ENCODE data around the gene SH3RF3. TPM values are rescaled to one million over a fixed set of nuclear protein-coding genes. Genes with fewer than 3 reads are reported as not detected.

The SH3RF3 gene
- total RNA-seq, 2 donors from 2014 or later = 0.05 TPM; not detected in 1

GRCh38 chr2:109373791-109374547 is 245.0 kb downstream of the SH3RF3 start:
- no peaks in the 10 kb centered on the region for H3K36me3 Mint-ChIP-seq
- no peak overlapping the region for H3K27ac Mint-ChIP-seq
- no peak for DNase-seq (ENCODE audit: low spot score)

DNA sequence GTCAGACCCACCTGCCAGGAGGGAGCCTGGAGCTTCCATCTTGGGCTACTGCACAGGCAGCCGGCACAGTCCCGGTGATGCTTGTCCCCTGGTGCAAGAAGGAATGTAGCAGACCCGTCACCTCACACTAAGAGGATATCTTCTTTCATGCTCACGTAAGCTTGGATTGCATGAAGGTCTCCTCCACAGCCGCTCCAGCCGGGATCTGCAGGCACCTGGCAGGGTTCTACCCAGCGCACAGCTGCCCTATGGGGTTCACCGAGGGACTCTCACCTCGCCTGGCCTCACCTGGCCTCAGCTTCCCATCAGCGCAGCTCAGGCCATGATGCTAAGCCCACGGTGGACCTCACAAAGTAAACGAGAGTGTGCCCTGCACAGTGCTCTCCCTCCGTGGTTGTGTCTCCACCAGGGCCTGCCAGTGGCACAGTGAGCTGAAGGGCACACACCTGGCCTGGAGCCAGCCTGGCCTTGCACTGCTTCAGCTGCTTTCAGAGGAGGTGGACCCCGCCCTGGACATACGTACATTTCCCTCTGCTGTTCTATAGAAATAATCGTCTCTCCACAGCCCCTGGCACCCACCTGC is 245.6 kb downstream of the SH3RF3 start:
- Mint-ChIP-seq H3K36me3 (no peaks in the 10 kb centered on the region), H3K4me3 (no peak overlapping the region), H3K9me3 (no peaks in the 10 kb centered on the region), H3K4me1 (ENCODE audit: low read depth in 2 of 2) (no peaks in the 10 kb centered on the region), H3K27ac (no peak overlapping the region), H3K27me3 (peaks cover 0 to 7% of the 10 kb centered on the region in 2 donors)
- DNase-seq (ENCODE audit: low spot score) (no peak), ATAC-seq (no peak)

More at GRCh38 chr2:109373791-109374547, 245.0 kb downstream of the SH3RF3 start:
- no peak overlapping the region for H3K4me3 Mint-ChIP-seq
- ATAC-seq = peak; percentile 13 to 30
- H3K9me3 Mint-ChIP-seq = no peaks in the 10 kb centered on the region
- no peaks in the 10 kb centered on the region for H3K4me1 Mint-ChIP-seq (ENCODE audit: low read depth in 2 of 2)
- H3K27me3 Mint-ChIP-seq = peaks cover 0 to 7% of the 10 kb centered on the region in 2 donors

- Mint-ChIP-seq H3K9me3 (no peaks in the 10 kb centered on the region), H3K36me3 (no peaks in the 10 kb centered on the region), H3K27me3 (peaks cover 0 to 7% of the 10 kb centered on the region in 2 donors), H3K27ac (no peak overlapping the region), H3K4me3 (no peak overlapping the region), H3K4me1 (ENCODE audit: low read depth in 2 of 2) (no peaks in the 10 kb centered on the region)
- ATAC-seq (no peak), DNase-seq (ENCODE audit: low spot score) (no peak)
These were observed 246.1 kb downstream of the SH3RF3 start for GRCh38 chr2:109375131-109375561.

- H3K36me3 Mint-ChIP-seq = no peaks in the 10 kb centered on the region
- DNase-seq (ENCODE audit: low spot score) = no peak
- no peaks in the 10 kb centered on the region for H3K4me1 Mint-ChIP-seq (ENCODE audit: low read depth in 2 of 2)
- no peak overlapping the region for H3K27ac Mint-ChIP-seq
- no peak for ATAC-seq
- H3K27me3 Mint-ChIP-seq = peaks cover 0 to 7% of the 10 kb centered on the region in 2 donors
- H3K4me3 Mint-ChIP-seq = no peak overlapping the region
- no peaks in the 10 kb centered on the region for H3K9me3 Mint-ChIP-seq
These were observed 246.7 kb downstream of the SH3RF3 start for GRCh38 chr2:109375656-109376055.

DNA sequence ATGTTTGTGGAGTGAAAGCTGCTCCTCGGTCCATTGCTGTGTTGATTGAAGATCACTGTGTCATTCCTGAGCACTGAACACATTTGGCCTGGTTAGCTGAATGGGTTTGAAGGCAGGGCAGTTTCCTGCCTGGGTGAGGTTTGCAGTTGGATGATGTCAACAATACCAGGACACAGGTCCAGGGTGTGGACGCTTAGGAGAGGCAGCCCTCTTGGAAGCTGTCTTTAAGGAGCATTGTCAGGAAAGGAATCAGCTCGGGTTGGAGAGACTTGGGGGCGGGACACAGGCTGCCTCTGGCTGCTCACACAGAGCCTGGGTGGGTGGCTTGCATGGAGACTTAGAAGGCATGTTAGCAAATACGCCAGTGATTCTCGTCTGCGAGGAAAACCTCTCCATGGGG is 247.1 kb downstream of the SH3RF3 start:
- Mint-ChIP-seq H3K27ac (no peak overlapping the region), H3K36me3 (no peaks in the 10 kb centered on the region), H3K4me3 (no peak overlapping the region), H3K27me3 (peaks cover 0 to 7% of the 10 kb centered on the region in 2 donors), H3K4me1 (ENCODE audit: low read depth in 2 of 2) (no peaks in the 10 kb centered on the region), H3K9me3 (no peaks in the 10 kb centered on the region)
- ATAC-seq (no peak), DNase-seq (ENCODE audit: low spot score) (no peak)

GRCh38 chr2:109376796-109377495 is 247.9 kb downstream of the SH3RF3 start:
- Mint-ChIP-seq H3K36me3 (no peaks in the 10 kb centered on the region), H3K4me3 (no peak overlapping the region)

GRCh38 chr2:109377976-109378375 is 249.0 kb downstream of the SH3RF3 start:
- H3K9me3 Mint-ChIP-seq = no peaks in the 10 kb centered on the region
- H3K4me3 Mint-ChIP-seq = no peak overlapping the region
- DNase-seq (ENCODE audit: low spot score) (no peak), ATAC-seq (no peak)
- no peaks in the 10 kb centered on the region for H3K4me1 Mint-ChIP-seq (ENCODE audit: low read depth in 2 of 2)
- H3K27ac Mint-ChIP-seq = no peak overlapping the region
- no peaks in the 10 kb centered on the region for H3K36me3 Mint-ChIP-seq
- peaks cover 0 to 7% of the 10 kb centered on the region in 2 donors for H3K27me3 Mint-ChIP-seq

More at GRCh38 chr2:109376796-109377495, 247.9 kb downstream of the SH3RF3 start:
- ATAC-seq (no peak), DNase-seq (ENCODE audit: low spot score) (no peak)
- Mint-ChIP-seq H3K27me3 (peaks cover 0 to 7% of the 10 kb centered on the region in 2 donors), H3K27ac (no peak overlapping the region), H3K9me3 (no peaks in the 10 kb centered on the region), H3K4me1 (ENCODE audit: low read depth in 2 of 2) (no peaks in the 10 kb centered on the region)

DNA sequence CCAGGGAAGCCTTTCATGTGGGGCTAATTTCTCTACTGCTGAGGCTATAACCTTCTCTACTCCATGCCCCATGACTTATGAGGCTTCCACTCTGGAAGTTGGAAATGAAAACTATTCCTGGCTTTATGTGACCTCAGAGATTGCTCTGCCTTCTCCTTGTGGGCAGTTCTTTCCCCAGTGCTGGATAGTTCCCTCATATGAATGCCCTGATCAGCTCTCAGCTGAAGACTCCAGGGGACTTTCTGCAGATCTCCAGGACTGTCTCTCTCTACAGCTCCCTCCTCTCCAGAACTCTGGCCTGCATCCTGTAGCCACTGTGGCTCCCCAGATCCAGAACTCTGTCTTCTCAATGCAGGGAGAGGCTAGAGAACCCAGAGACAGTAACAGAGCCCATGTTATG is 249.7 kb downstream of the SH3RF3 start:
- Mint-ChIP-seq H3K4me1 (ENCODE audit: low read depth in 2 of 2) (no peaks in the 10 kb centered on the region), H3K27ac (no peak overlapping the region), H3K36me3 (no peaks in the 10 kb centered on the region), H3K4me3 (no peak overlapping the region), H3K27me3 (peaks cover 0 to 7% of the 10 kb centered on the region in 2 donors), H3K9me3 (no peaks in the 10 kb centered on the region)
- no peak for ATAC-seq
- DNase-seq (ENCODE audit: low spot score) = no peak

- no peak for DNase-seq (ENCODE audit: low spot score)
- H3K4me1 Mint-ChIP-seq (ENCODE audit: low read depth in 2 of 2) = no peaks in the 10 kb centered on the region
- H3K27ac Mint-ChIP-seq = no peak overlapping the region
- H3K27me3 Mint-ChIP-seq = peaks cover 0 to 7% of the 10 kb centered on the region in 2 donors
- H3K36me3 Mint-ChIP-seq = no peaks in the 10 kb centered on the region
- ATAC-seq = no peak
- no peaks in the 10 kb centered on the region for H3K9me3 Mint-ChIP-seq
- H3K4me3 Mint-ChIP-seq = no peak overlapping the region
These were observed 250.5 kb downstream of the SH3RF3 start for GRCh38 chr2:109379507-109379906.

DNA sequence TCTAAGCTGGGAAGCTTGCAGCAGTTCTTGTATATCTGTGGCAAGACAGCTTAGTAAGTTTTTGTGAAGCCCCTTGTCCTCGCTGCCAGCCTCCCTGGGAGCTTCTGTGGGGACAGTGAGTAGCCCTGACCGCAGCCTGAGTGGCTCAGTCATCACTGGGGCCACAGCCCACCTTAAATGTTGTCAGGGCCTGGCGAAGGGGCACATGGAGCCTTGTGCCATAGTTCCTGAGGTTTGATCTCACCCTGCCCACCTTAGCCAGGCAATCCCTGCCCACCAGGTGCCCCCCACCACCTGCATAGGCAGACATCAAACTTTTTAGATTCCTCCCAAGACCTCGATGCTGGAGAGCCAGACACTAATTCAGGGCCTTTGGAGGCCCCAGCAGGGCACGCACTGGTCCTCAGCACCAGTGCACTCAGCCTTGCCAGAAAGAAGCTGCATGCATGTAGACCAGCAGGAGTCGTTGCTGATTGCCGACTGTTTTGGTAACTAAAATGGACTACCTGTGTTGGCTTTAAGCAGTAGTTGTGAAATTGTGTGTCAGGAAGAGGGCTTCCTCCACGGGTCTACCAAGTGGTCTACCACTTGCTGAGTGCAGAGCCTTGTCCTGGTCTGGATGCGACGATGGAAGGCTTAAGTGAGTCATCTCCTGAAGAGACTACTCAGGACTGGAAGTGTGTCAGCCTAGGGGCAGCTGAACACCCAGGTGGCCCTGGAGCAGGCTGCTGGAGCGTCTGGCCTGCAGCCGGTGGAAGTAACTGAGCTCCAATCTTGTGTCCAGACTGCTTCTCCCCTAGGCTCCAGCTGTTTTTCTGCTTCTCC is 251.7 kb downstream of the SH3RF3 start:
- H3K4me1 Mint-ChIP-seq (ENCODE audit: low read depth in 2 of 2) = no peaks in the 10 kb centered on the region
- H3K36me3 Mint-ChIP-seq = no peaks in the 10 kb centered on the region
- peaks cover 0 to 7% of the 10 kb centered on the region in 2 donors for H3K27me3 Mint-ChIP-seq
- DNase-seq (ENCODE audit: low spot score) = no peak
- no peak for ATAC-seq
- H3K27ac Mint-ChIP-seq = no peak overlapping the region
- H3K9me3 Mint-ChIP-seq = no peaks in the 10 kb centered on the region
- no peak overlapping the region for H3K4me3 Mint-ChIP-seq

DNA sequence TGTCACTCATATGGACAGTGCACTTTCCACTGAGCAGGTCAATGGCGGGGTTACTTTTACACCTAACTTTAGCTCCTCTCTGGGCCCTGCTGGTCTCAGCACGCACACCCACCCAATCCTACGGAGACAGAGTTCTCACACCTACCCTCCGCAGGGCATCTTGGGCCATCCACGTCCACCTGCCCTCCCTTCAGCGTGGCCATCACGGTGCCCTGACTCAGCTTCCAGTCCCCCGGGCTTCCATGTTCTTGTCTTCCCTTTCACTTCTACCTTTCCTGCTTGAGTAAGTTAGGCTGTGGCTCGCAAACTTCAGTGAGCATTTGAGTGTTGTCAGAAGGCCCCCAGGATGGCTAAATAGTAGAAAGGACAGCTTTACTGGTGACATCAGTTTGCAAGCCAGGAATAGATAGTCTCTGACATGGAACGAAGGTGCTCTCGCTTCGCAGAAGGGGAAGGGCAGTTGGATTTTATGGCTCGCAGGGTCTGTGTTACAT is 252.4 kb downstream of the SH3RF3 start:
- no peak overlapping the region for H3K4me3 Mint-ChIP-seq
- ATAC-seq = no peak
- no peaks in the 10 kb centered on the region for H3K36me3 Mint-ChIP-seq

GRCh38 chr2:109382226-109382895 is 253.4 kb downstream of the SH3RF3 start:
- no peak overlapping the region for H3K4me3 Mint-ChIP-seq
- peaks cover 0 to 7% of the 10 kb centered on the region in 2 donors for H3K27me3 Mint-ChIP-seq
- no peaks in the 10 kb centered on the region for H3K9me3 Mint-ChIP-seq
- H3K36me3 Mint-ChIP-seq = no peaks in the 10 kb centered on the region
- no peak overlapping the region for H3K27ac Mint-ChIP-seq
- no peaks in the 10 kb centered on the region for H3K4me1 Mint-ChIP-seq (ENCODE audit: low read depth in 2 of 2)
- DNase-seq (ENCODE audit: low spot score) (no peak), ATAC-seq (no peak)

More for the DNA sequence above, 252.4 kb downstream of the SH3RF3 start:
- peaks cover 0 to 7% of the 10 kb centered on the region in 2 donors for H3K27me3 Mint-ChIP-seq
- no peak overlapping the region for H3K27ac Mint-ChIP-seq
- DNase-seq (ENCODE audit: low spot score) = no peak
- no peaks in the 10 kb centered on the region for H3K9me3 Mint-ChIP-seq
- no peaks in the 10 kb centered on the region for H3K4me1 Mint-ChIP-seq (ENCODE audit: low read depth in 2 of 2)

DNA sequence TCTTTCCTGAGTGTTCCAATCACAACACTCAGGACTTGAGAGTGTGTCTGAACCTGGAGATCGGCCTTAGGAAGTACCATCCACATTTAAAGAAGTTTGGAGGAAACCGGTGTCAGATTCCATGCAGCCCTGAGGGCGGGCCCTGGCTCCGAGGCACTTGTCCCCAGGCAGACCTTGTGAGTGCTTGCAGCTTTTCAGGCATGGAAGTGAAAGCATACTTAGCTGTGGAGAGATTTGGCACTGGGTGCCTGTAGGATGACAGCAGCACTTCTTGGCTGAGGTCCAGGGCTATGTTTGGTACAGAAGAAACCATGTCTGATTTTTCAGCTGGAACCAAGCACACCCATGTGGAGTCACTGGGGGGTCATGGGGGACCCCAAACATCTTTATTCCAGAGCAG is 253.9 kb downstream of the SH3RF3 start:
- no peaks in the 10 kb centered on the region for H3K9me3 Mint-ChIP-seq
- no peaks in the 10 kb centered on the region for H3K36me3 Mint-ChIP-seq
- ATAC-seq (no peak), DNase-seq (ENCODE audit: low spot score) (no peak)
- peaks cover 2 to 7% of the 10 kb centered on the region in 2 donors for H3K27me3 Mint-ChIP-seq
- no peak overlapping the region for H3K4me3 Mint-ChIP-seq
- H3K27ac Mint-ChIP-seq = no peak overlapping the region
- peaks cover 0 to 2% of the 10 kb centered on the region in 2 donors for H3K4me1 Mint-ChIP-seq (ENCODE audit: low read depth in 2 of 2)

Data from natural killer cell treated with Interleukin-12 subunit alpha and Interleukin-12 subunit beta and Interleukin-15 and Interleukin-18, amount 100 ng/mL, for 72 hours (primary cell).